NCI-H446 treated with DMSO at 0.1 percent for 48 hours (cell line): ENCODE results near the gene SUN1.

ENCODE experiments used
- DNase-seq: peaks from one replicate; lab custom pipeline; 2025; lab: John Stamatoyannopoulos, UW

Gene SUN1

GRCh38 chr7:877312-878232 is 45.3 kb downstream of the SUN1 start:
- no peak for DNase-seq

GRCh38 chr7:879093-879492 is 46.8 kb downstream of the SUN1 start:
- no peak for DNase-seq

GRCh38 chr7:879706-880105 is 47.4 kb downstream of the SUN1 start:
- no peak for DNase-seq

GRCh38 chr7:880450-880849 is 48.2 kb downstream of the SUN1 start:
- no peak for DNase-seq

- DNase-seq, result no peak
Measured at GRCh38 chr7:881441-882234, 49.4 kb downstream of the SUN1 start.

- no peak for DNase-seq
Measured at GRCh38 chr7:882336-883035, 50.2 kb downstream of the SUN1 start.

GRCh38 chr7:883055-884021 is 51.1 kb downstream of the SUN1 start:
- DNase-seq, result no peak

GRCh38 chr7:884191-885003 is 52.1 kb downstream of the SUN1 start:
- DNase-seq, result no peak

- DNase-seq, result no peak
Measured at GRCh38 chr7:885261-885892, 53.1 kb downstream of the SUN1 start.

- no peak for DNase-seq
Measured at GRCh38 chr7:885893-886625, 53.8 kb downstream of the SUN1 start.

- no peak for DNase-seq
Measured at GRCh38 chr7:886626-887487, 54.6 kb downstream of the SUN1 start.

- no peak for DNase-seq
Measured at GRCh38 chr7:887488-887820, 55.2 kb downstream of the SUN1 start.

- DNase-seq, result no peak
Measured at GRCh38 chr7:888081-889024, 56.1 kb downstream of the SUN1 start.

- DNase-seq, result no peak
Measured at GRCh38 chr7:889025-889390, 56.7 kb downstream of the SUN1 start.

GRCh38 chr7:889391-889790 is 57.1 kb downstream of the SUN1 start:
- no peak for DNase-seq

GRCh38 chr7:890868-891267 is 58.6 kb downstream of the SUN1 start:
- no peak for DNase-seq

GRCh38 chr7:891291-891690 is 59.0 kb downstream of the SUN1 start:
- DNase-seq, result no peak
